HUES6 (cell line): ENCODE results near the gene SLC26A5.
"Not testable (repeated sequence)": the region's sequence is repeated elsewhere in the genome, so short reads cannot be mapped to it uniquely, and the experiment has no call there.

Experiments used
- H3K27ac ChIP-seq: 2 replicates; pipeline ENCODE4 v1.7.0; 2013; ENCODE audit warnings: low read depth, mild to moderate bottlenecking, low read length, inconsistent platforms
- H3K27me3 ChIP-seq: 2 replicates; pipeline ENCODE4 v1.6.1; 2013; ENCODE audit warnings: low read length; ENCODE audit not compliant: control insufficient read depth, insufficient read depth
- H3K36me3 ChIP-seq: 2 replicates; pipeline ENCODE4 v1.6.1; 2013; ENCODE audit warnings: low read length; ENCODE audit not compliant: control insufficient read depth, insufficient read depth
- H3K4me1 ChIP-seq: 2 replicates; pipeline ENCODE4 v1.6.1; 2013; ENCODE audit warnings: low read length; ENCODE audit not compliant: control insufficient read depth, insufficient read depth
- H3K4me3 ChIP-seq: 2 replicates; pipeline ENCODE4 v1.5.1; 2013; ENCODE audit warnings: low read depth, low read length
- H3K9ac ChIP-seq: one replicate; pipeline ENCODE4 v1.6.1; 2013; ENCODE audit warnings: mild to moderate bottlenecking, low read length
- H3K9me3 ChIP-seq: 2 replicates; pipeline ENCODE4 v1.6.1; 2013; ENCODE audit warnings: low read depth, low read length; ENCODE audit not compliant: control insufficient read depth, insufficient read depth

The SLC26A5 gene

DNA sequence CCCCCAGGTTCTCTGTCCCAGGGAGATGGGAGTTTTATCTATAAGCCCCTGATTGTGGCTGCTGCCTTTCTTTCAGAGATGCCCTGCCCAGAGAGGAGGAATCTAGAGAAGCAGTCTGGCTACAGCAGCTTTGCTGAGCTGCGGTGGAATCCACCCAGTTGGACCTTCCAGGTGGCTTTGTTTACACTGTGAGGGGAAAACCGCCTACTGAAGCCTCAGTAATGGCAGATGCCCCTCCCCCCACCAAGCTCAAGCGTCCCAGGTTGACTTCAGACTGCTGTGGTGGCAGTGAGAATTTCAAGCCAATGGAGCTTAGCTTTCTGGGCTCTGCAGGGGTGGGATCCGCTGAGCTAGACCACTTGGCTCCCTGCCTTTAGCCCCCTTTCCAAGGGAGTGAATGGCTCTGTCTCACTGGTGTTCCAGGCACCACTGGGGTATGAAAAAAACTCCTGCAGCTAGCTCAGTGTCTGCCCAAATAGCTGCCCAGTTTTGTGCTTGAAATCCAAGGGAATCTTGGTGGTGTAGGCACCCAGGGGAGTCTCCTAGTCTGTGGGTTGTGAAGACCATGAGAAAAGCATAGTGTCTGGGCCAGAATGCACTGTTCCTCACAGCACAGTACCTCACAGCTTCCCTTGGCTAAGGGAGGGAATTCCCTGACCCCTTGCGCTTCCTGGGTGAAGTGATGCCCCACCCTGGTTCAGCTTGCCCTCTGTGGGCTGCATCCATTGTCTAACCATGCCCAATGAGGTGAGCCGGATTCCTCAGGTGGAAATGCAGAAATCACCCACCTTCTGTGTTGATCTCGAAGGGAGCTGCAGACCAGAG is 40.0 kb downstream of the SLC26A5 start:
- H3K36me3 ChIP-seq, H3K27ac ChIP-seq, H3K4me1 ChIP-seq, H3K9ac ChIP-seq, H3K27me3 ChIP-seq, H3K9me3 ChIP-seq, H3K4me3 ChIP-seq: not testable (repeated sequence)

DNA sequence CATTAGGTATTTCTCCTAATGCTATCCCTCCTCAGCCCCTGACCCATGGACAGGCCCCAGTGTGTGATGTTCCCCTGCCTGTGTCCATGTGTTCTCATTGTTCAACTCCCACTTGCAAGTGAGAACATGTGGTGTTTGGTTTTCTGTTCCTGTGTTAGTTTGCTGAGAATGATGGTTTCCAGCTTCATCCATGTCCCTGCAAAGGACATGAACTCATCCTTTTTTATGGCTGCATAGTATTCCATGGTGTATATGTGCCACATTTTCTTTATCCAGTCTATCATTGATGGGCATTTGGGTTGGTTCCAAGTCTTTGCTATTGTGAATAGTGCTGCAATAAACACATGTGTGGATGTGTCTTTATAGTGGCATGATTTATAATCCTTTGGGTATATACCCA is 46.3 kb downstream of the SLC26A5 start:
- H3K36me3 ChIP-seq, H3K9ac ChIP-seq, H3K27me3 ChIP-seq: not testable (repeated sequence)

DNA sequence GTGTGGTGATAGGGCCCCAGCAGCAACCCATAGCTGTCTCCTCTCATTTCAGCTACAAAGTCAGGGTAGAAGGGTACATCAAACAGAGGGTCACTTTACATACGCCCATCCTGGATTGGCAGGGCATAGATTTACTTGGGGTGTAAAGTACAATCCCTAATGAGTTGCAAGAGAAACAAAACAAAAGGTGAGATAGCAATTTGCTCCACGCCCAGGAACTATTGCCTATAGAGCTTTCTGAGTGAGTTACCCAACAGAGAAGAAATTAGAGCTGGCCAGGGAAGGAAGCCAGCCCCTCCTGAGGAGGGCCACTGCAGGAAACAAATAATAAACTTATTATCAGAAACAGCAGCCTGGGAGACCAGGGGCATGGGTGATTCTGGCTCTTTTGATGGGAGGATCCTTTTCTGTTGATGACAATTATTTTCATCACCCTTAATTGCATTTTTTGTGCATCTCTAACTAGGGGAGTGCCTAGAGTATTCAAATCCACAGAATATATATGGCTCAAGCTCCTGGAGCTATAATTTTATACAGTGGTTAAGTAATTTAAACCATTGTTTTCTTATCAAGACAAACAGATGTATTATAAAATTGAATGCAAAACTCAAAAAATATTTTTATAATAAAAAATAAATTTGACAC is 47.4 kb downstream of the SLC26A5 start:
- Histone ChIP-seq H3K4me3 (no peak overlapping the region), H3K36me3 (no peaks in the 10 kb centered on the region), H3K27ac (no peak overlapping the region)

More for the DNA sequence above, 46.3 kb downstream of the SLC26A5 start:
- H3K9me3 ChIP-seq, H3K4me1 ChIP-seq, H3K27ac ChIP-seq, H3K4me3 ChIP-seq: not testable (repeated sequence)

DNA sequence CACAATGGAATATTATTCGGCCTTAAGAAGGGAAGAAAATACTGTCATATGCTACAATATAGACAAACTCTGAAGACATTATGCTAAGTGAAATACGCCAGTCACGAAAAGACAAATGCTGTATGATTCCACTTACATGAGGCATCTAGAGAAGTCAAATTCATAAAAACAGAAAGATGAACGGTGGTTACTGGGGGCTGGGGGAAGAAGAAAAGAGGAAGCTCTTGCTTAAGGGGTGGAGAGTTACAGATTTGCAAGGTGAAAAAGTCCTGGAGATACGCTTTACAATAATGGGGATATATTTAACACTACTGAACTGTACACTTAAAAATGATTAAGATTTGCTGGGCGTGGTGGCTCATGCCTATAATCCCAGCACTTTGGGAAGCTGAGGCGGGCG is 49.5 kb downstream of the SLC26A5 start:
- no peaks in the 10 kb centered on the region for H3K36me3 ChIP-seq
- no peaks in the 10 kb centered on the region for H3K4me1 ChIP-seq
- no peak overlapping the region for H3K4me3 ChIP-seq
- H3K9me3 ChIP-seq: no peaks in the 10 kb centered on the region
- H3K9ac ChIP-seq: no peak overlapping the region
- no peaks in the 10 kb centered on the region for H3K27me3 ChIP-seq
- no peak overlapping the region for H3K27ac ChIP-seq

More for the DNA sequence above, 47.4 kb downstream of the SLC26A5 start:
- Histone ChIP-seq H3K9me3 (no peaks in the 10 kb centered on the region), H3K9ac (no peak overlapping the region), H3K4me1 (no peaks in the 10 kb centered on the region), H3K27me3 (no peaks in the 10 kb centered on the region)

DNA sequence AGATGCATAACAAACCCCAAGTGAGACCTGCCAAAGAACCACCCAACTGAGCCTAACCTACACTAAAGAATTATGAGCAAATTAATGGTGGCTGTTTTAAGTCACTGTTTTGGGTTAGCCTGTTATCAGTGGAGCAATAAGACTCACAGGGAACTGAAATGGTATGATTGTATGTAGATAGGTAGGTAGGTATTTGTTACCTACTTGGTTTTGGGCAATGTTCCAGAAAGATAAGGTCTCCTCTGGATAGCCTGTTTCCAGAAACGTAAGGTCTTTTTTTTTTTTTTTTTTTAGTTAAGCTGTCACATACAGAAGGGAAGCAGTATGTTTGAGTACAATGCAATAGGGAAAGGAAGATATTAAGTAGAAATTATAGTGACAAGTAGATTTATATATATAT is 50.9 kb downstream of the SLC26A5 start:
- no peaks in the 10 kb centered on the region for H3K36me3 ChIP-seq
- no peak overlapping the region for H3K4me3 ChIP-seq
- no peaks in the 10 kb centered on the region for H3K4me1 ChIP-seq
- no peak overlapping the region for H3K9ac ChIP-seq
- no peaks in the 10 kb centered on the region for H3K27me3 ChIP-seq
- no peaks in the 10 kb centered on the region for H3K9me3 ChIP-seq
- H3K27ac ChIP-seq: no peak overlapping the region

DNA sequence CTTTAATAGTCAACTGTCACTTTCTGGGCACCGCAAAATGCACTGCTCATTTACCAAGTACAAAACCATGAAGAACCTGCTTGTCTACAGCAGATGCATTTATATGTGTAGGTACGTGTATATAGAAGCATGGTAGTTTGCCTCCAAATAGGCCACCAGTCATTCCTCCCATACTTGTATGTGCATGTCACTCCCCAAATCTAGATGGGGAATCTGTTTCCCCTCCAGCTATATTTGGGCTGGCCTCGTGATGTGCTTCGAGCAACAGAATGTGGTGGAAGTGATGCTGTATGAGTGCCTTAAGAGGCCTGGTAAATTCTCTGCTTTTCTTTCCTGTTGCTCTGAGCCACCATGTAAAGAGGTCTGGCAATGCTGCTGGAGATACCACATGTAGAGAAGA is 51.4 kb downstream of the SLC26A5 start:
- Histone ChIP-seq H3K27me3 (no peaks in the 10 kb centered on the region), H3K36me3 (no peaks in the 10 kb centered on the region), H3K4me1 (no peaks in the 10 kb centered on the region), H3K9me3 (no peaks in the 10 kb centered on the region), H3K9ac (no peak overlapping the region), H3K27ac (no peak overlapping the region), H3K4me3 (no peak overlapping the region)

DNA sequence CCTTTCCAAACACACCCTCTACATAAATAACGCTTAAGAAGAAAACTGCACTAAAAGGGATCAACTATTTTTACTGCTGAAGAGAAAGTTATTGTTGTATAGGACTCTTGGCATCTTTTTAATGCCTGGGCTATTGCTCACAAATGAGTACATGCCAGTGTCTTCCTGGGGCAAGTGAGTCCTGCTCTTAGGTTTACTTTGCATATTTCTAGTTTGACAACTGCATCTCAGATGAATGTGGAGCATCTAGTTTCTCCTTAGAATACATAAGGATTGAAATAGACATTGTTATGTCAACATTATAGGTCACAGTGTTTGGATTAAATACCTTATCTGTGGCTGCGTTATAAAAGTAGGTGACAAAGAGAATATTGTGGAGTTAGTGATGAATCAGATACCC is 54.0 kb downstream of the SLC26A5 start:
- H3K27me3 ChIP-seq: no peaks in the 10 kb centered on the region
- no peak overlapping the region for H3K4me3 ChIP-seq
- no peaks in the 10 kb centered on the region for H3K9me3 ChIP-seq
- H3K4me1 ChIP-seq: no peaks in the 10 kb centered on the region
- no peak overlapping the region for H3K27ac ChIP-seq
- no peak overlapping the region for H3K9ac ChIP-seq
- H3K36me3 ChIP-seq: no peaks in the 10 kb centered on the region

DNA sequence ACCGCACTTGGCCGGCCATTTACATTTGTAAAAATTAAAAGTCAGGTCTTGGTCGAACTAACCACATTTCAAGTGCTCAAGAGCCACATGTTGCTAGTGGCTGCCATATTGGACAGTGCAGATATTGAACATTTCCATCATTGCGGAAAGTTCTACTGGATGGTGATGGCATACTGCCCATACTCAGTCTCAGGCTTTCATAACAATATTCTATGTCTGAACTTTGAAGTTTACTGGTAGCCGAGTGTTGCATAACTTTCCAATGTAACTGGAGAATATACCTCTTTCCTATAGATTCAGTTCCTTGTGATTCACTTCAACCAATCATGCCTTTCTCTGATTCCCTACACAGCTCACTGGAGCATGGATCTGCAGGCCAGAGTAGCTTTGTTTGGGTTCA is 54.9 kb downstream of the SLC26A5 start:
- no peaks in the 10 kb centered on the region for H3K36me3 ChIP-seq
- H3K4me1 ChIP-seq: no peaks in the 10 kb centered on the region
- H3K27ac ChIP-seq: no peak overlapping the region
- no peak overlapping the region for H3K4me3 ChIP-seq
- H3K27me3 ChIP-seq: no peaks in the 10 kb centered on the region
- H3K9me3 ChIP-seq: no peaks in the 10 kb centered on the region
- H3K9ac ChIP-seq: no peak overlapping the region

DNA sequence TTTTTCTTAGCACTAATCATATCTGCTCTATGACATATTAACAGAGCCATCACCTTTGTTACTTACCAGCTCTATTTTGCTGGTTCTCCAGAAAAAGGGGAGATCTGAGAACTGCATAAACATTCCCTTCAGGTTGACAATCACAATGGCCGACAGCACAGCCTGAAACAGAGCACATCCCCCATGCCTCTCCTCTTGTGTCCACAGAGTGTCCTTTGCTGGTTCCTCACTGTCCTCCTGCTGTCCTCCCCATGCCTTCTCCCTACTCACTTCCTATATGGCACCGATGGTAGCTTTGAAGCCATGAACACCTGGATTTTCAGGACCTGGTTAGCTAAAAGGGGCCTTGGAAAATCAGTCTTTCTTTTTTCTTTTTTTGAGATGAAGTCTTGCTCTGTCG is 56.7 kb downstream of the SLC26A5 start:
- no peaks in the 10 kb centered on the region for H3K36me3 ChIP-seq
- no peaks in the 10 kb centered on the region for H3K27me3 ChIP-seq
- H3K9ac ChIP-seq: no peak overlapping the region
- no peak overlapping the region for H3K4me3 ChIP-seq
- no peak overlapping the region for H3K27ac ChIP-seq
- no peaks in the 10 kb centered on the region for H3K4me1 ChIP-seq
- H3K9me3 ChIP-seq: no peaks in the 10 kb centered on the region

DNA sequence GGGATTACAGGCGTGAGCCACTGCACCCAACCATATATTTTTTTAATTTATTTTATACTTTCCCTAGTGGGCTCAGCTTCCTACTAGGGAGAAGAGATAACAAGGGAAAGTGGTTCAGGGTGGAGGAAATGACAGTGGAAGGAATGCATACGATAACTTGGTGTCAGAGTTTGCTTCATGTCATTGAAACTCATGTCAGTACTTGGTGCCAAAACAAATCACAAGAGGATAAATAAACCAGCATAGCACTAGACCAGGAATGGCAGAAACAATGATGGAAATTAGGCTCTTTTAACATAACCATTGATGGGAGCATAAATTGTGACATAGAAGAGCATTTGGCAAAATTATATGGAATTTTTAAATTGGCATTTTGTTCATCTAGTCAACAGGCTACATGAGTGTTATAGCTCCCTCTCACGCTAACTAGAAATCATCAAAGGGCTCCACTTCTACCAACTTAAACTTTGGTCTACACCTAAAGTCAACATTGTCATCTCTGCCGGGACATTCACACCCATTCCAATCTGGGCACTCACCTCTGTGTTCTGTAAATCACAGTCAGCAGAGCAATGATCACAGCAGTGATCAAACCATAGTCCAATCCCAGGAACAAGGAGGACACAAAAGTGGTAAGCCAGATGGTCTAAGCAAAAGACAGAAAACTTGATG is 57.4 kb downstream of the SLC26A5 start:
- Histone ChIP-seq H3K4me3 (no peak overlapping the region), H3K9ac (no peak overlapping the region), H3K4me1 (no peaks in the 10 kb centered on the region), H3K27ac (no peak overlapping the region), H3K9me3 (no peaks in the 10 kb centered on the region), H3K36me3 (no peaks in the 10 kb centered on the region), H3K27me3 (no peaks in the 10 kb centered on the region)

DNA sequence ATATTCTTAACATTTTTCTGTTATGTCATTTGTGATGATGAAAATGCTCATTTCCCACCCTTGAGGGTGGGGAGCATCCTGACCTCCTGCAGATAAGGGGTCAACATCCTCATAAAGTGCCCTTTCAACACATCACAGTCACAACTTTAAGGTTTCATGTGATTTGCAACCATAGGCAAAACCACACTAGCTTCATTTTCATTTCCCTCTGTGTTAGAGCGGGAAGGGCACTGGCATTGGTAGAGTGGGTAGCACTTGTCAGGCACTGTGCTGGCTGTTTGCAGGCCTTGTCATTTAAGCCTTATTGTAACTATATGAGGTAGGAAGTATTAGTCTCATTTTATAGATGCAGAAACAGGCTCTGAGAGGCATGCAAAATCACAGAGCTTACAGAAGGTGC is 58.8 kb downstream of the SLC26A5 start:
- H3K36me3 ChIP-seq: no peaks in the 10 kb centered on the region
- no peaks in the 10 kb centered on the region for H3K27me3 ChIP-seq
- H3K9me3 ChIP-seq: no peaks in the 10 kb centered on the region
- no peak overlapping the region for H3K27ac ChIP-seq
- no peak overlapping the region for H3K9ac ChIP-seq
- H3K4me1 ChIP-seq: no peaks in the 10 kb centered on the region
- H3K4me3 ChIP-seq: no peak overlapping the region
